Neutrophil (primary cell): ENCODE data around the gene COX7B2.

Experiments
- H3K27ac ChIP-seq: fragments of 200-600 bp; sonication (generic); 2 replicates; pipeline ENCODE4 v1.5.1; 2016; ENCODE audit warnings: mild to moderate bottlenecking, moderate library complexity
- H3K27me3 ChIP-seq: fragments of 200-600 bp; sonication (generic); 2 replicates; pipeline ENCODE4 v1.6.0; 2016; ENCODE audit warnings: mild to moderate bottlenecking
- H3K36me3 ChIP-seq: fragments of 200-600 bp; sonication (generic); 2 replicates; pipeline ENCODE4 v1.5.1; 2017
- H3K4me1 ChIP-seq, 2 experiments: fragments of 200-600 bp in 1 of 2; sonication (generic) in 1 of 2; 1 replicate in 1 of 2; 2 replicates in 1 of 2; pipeline versions ENCODE4 v1.5.1 to v1.6.1; 2013 to 2016; ENCODE audit warnings: low read depth in 1 of 2, low read length in 1 of 2, mild to moderate bottlenecking in 1 of 2, moderate library complexity in 1 of 2; ENCODE audit not compliant: control insufficient read depth in 1 of 2, insufficient read depth in 1 of 2
- H3K4me3 ChIP-seq, 2 experiments: fragments of 200-600 bp in 1 of 2; sonication (generic) in 1 of 2; 1 replicate in 1 of 2; 2 replicates in 1 of 2; pipeline ENCODE4 v1.5.1; 2013 to 2016; ENCODE audit warnings: low read depth in 1 of 2, low read length in 1 of 2, mild to moderate bottlenecking in 1 of 2, moderate library complexity in 1 of 2
- H3K9me3 ChIP-seq: fragments of 200-600 bp; sonication (generic); 2 replicates; pipeline ENCODE4 v1.5.1; 2016
- TF ChIP-seq, protein P1 (sequence below): fragments of 200-600 bp; sonication (generic); IDR thresholded peaks from 2 replicates; pipeline ENCODE4 v1.5.1; 2016; ENCODE audit warnings: antibody characterized with exemption

The COX7B2 gene

GRCh38 chr4:46950826-46951225 lies 41.8 kb upstream of the COX7B2 start:
- Histone ChIP-seq H3K4me3 (no peak overlapping the region), H3K36me3 (no peaks in the 10 kb centered on the region), H3K4me1 (no peaks in the 10 kb centered on the region), H3K9me3 (no peaks in the 10 kb centered on the region), H3K27me3 (peaks cover 5% of the 10 kb centered on the region), H3K27ac (no peak overlapping the region)
- TF ChIP-seq, protein P1, sequence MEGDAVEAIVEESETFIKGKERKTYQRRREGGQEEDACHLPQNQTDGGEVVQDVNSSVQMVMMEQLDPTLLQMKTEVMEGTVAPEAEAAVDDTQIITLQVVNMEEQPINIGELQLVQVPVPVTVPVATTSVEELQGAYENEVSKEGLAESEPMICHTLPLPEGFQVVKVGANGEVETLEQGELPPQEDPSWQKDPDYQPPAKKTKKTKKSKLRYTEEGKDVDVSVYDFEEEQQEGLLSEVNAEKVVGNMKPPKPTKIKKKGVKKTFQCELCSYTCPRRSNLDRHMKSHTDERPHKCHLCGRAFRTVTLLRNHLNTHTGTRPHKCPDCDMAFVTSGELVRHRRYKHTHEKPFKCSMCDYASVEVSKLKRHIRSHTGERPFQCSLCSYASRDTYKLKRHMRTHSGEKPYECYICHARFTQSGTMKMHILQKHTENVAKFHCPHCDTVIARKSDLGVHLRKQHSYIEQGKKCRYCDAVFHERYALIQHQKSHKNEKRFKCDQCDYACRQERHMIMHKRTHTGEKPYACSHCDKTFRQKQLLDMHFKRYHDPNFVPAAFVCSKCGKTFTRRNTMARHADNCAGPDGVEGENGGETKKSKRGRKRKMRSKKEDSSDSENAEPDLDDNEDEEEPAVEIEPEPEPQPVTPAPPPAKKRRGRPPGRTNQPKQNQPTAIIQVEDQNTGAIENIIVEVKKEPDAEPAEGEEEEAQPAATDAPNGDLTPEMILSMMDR: no peak

DNA sequence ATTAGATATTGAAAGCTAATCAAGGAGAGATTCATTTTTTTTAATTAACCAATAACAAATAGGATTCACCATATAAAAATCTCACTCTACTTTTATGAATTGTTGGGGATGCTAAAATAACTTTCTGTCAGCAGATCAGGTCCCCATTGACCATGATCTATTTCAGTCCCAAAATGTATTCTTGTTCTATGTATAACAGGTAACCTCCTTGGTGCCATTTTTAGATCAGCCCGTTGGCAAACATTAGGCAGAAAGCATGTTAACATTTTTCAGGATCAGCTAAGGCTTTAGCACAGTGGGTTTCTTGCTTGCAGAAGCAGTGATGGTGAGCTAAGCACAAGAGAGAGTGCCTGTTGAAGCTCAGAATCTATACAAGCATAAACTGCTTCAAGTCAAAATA lies 40.8 kb upstream of the COX7B2 start:
- H3K36me3 ChIP-seq: no peaks in the 10 kb centered on the region
- no peaks in the 10 kb centered on the region for H3K9me3 ChIP-seq
- TF ChIP-seq, protein P1: no peak
- no peak overlapping the region for H3K4me3 ChIP-seq
- H3K4me1 ChIP-seq: no peaks in the 10 kb centered on the region
- H3K27ac ChIP-seq: no peak overlapping the region
- no peaks in the 10 kb centered on the region for H3K27me3 ChIP-seq

DNA sequence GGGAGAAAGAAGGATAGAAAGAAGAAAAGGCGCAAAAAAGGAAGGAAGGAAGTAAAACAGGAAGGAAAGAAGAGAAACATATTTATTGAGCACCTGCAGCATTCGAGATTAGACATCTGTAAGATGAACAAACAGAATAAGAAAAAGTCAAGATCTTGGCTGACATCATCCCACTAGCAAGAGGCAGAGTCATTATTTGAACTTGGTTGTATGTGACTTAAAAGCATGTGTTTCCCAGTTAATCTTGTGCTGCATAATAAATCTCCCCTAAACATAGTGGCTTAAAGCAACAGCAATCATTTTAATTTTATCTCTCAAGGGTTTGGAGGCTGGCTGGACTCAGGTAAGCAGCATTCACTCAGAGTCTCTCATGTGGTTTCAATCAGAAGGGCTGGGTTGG lies 38.5 kb upstream of the COX7B2 start:
- Histone ChIP-seq H3K9me3 (no peaks in the 10 kb centered on the region), H3K27ac (no peak overlapping the region), H3K4me3 (no peak overlapping the region), H3K4me1 (no peaks in the 10 kb centered on the region), H3K27me3 (no peaks in the 10 kb centered on the region), H3K36me3 (no peaks in the 10 kb centered on the region)
- TF ChIP-seq, protein P1: no peak

DNA sequence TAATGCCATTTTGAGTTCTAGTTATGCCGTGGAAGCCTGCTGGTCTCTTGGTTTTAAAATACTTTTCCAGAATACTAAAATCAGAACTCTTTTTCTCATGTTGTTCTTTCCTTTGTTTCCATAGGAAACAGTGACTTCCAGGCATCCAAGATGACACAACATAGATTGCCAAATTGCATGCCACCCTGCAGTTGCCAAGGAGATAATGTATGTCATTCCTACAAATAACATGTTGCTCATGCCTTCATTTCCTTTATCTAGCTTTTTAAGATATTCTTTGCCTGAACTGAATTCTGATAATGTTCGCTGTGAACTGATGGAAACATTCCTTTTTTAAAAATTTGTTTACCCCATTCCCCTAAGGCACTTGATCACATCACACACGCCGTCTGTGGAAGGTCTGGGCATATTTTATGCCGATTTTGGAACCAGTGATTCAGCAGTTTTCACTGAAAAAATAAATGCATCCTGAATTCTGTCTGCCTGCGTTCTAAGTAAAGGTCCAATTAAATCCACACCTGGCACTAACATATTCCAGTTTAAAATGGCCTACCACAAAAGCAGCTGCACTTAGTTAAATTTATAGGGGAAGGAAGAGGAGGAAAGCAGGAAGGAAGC lies 38.0 kb upstream of the COX7B2 start:
- no peaks in the 10 kb centered on the region for H3K9me3 ChIP-seq
- TF ChIP-seq, protein P1: no peak
- H3K27me3 ChIP-seq: no peaks in the 10 kb centered on the region
- H3K27ac ChIP-seq: no peak overlapping the region
- no peaks in the 10 kb centered on the region for H3K36me3 ChIP-seq
- no peak overlapping the region for H3K4me3 ChIP-seq
- no peaks in the 10 kb centered on the region for H3K4me1 ChIP-seq

DNA sequence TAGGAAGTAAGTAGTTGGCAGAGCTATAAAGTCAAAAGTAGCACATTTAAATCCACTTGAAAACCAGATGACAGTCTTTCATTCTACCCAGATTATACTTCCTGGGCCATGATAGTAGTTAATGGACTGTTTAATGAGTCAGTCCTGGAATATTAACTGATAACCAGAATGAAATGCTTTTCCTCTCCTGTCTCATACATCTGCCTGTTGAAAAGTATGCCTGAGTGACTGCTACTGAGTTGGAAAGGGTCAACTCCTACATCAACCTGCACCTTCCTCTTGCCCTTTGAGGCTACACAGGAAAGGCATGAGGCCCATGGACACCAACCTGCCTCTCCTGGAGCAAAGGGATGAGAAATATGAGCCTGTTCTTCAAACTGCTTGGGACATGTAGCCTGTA lies 36.0 kb upstream of the COX7B2 start:
- Histone ChIP-seq H3K9me3 (no peaks in the 10 kb centered on the region), H3K27me3 (no peaks in the 10 kb centered on the region), H3K36me3 (no peaks in the 10 kb centered on the region), H3K27ac (no peak overlapping the region), H3K4me1 (no peaks in the 10 kb centered on the region), H3K4me3 (no peak overlapping the region)
- TF ChIP-seq, protein P1: no peak

- Histone ChIP-seq H3K27me3 (no peaks in the 10 kb centered on the region), H3K27ac (no peak overlapping the region), H3K4me3 (no peak overlapping the region), H3K9me3 (no peaks in the 10 kb centered on the region), H3K4me1 (no peaks in the 10 kb centered on the region), H3K36me3 (no peaks in the 10 kb centered on the region)
- TF ChIP-seq, protein P1: no peak
These were observed 35.3 kb upstream of the COX7B2 start for GRCh38 chr4:46944345-46944744.
